Tibial nerve (tissue), 4 donors: ENCODE results near the gene NPW.

ENCODE experiments used
- CTCF ChIP-seq, 5 experiments: fragments of 200-600 bp in 3 of 5; fragments of 450-650 bp in 2 of 5; sonication (generic) in 3 of 5; IDR thresholded peaks; one replicate each; pipeline ENCODE4 v1.5.1; 2016 to 2019; ENCODE audit warnings: antibody characterized with exemption in 5 of 5, mild to moderate bottlenecking in 3 of 5, moderate library complexity in 2 of 5
- EP300 ChIP-seq, 2 donors: sonication (generic); formaldehyde crosslinking; IDR thresholded peaks; one replicate each; pipeline ENCODE4 v1.6.1; 2017; ENCODE audit warnings: antibody characterized with exemption in 2 of 2, mild to moderate bottlenecking in 1 of 2

GRCh38 chr16:1972490-1972877 is 47.1 kb upstream of the NPW start:
- TF ChIP-seq CTCF (IDR thresholded peaks at IDR 0.05), result no peak
- no peak for TF ChIP-seq EP300 (IDR thresholded peaks at IDR 0.05)
